HEK293T (cell line): Measurements from ENCODE around the gene ZNF362.

Source experiments
- FOXA1 ChIP-seq: fragments of 450-650 bp; IDR thresholded peaks from 2 replicates; pipeline ENCODE4 v1.6.1; 2016; ENCODE audit warnings: mild to moderate bottlenecking
- FOXK2 ChIP-seq: fragments of 450-650 bp; IDR thresholded peaks from 2 replicates; pipeline ENCODE4 v1.6.1; 2016; ENCODE audit warnings: mild to moderate bottlenecking
- FOXM1 ChIP-seq: fragments of 450-650 bp; IDR thresholded peaks from 2 replicates; pipeline ENCODE4 v1.6.1; 2017; ENCODE audit warnings: mild to moderate bottlenecking, borderline replicate concordance
- SP1 ChIP-seq: fragments of 450-650 bp; IDR thresholded peaks from 2 replicates; pipeline ENCODE4 v1.6.1; 2017
- SUZ12 ChIP-seq: fragments of 450-650 bp; IDR thresholded peaks from 2 replicates; pipeline ENCODE4 v1.6.1; 2016; ENCODE audit warnings: mild to moderate bottlenecking
- ZNF384 ChIP-seq: fragments of 450-650 bp; IDR thresholded peaks from 2 replicates; pipeline ENCODE4 v1.6.1; 2016
- TF ChIP-seq, protein P1 (sequence below): fragments of 450-650 bp; IDR thresholded peaks from 2 replicates; pipeline ENCODE4 v1.6.1; 2016

- TF ChIP-seq SUZ12 = no peak
- TF ChIP-seq FOXK2 = no peak
- TF ChIP-seq ZNF384 = no peak
- no peak for TF ChIP-seq FOXM1
- TF ChIP-seq SP1 = no peak
- TF ChIP-seq, protein P1, sequence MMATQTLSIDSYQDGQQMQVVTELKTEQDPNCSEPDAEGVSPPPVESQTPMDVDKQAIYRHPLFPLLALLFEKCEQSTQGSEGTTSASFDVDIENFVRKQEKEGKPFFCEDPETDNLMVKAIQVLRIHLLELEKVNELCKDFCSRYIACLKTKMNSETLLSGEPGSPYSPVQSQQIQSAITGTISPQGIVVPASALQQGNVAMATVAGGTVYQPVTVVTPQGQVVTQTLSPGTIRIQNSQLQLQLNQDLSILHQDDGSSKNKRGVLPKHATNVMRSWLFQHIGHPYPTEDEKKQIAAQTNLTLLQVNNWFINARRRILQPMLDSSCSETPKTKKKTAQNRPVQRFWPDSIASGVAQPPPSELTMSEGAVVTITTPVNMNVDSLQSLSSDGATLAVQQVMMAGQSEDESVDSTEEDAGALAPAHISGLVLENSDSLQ = no peak
- TF ChIP-seq FOXA1 = no peak
Measured at GRCh38 chr1:33332881-33333280, 76.6 kb downstream of the ZNF362 start.
